Esophagus muscularis mucosa (tissue), 4 donors: ENCODE measurements around the gene BCL7A.

Experiments used
- CTCF ChIP-seq, 3 experiments: fragments of 200-600 bp in 2 of 3; fragments of 450-650 bp in 1 of 3; sonication (generic) in 2 of 3; IDR thresholded peaks; one replicate each; pipeline ENCODE4 v1.5.1; 2017 to 2019; ENCODE audit warnings: antibody characterized with exemption in 3 of 3, mild to moderate bottlenecking in 2 of 3, moderate library complexity in 1 of 3
- EP300 ChIP-seq: sonication (generic); formaldehyde crosslinking; IDR thresholded peaks from one replicate; pipeline ENCODE4 v1.6.1; 2017; ENCODE audit warnings: antibody characterized with exemption
- POLR2A ChIP-seq: fragments of 450-650 bp; IDR thresholded peaks from one replicate; pipeline ENCODE4 v1.6.1; 2017; ENCODE audit warnings: antibody characterized with exemption, moderate library complexity, mild to moderate bottlenecking, low read depth

GRCh38 chr12:122012184-122012583 is 9.5 kb upstream of the BCL7A start:
- TF ChIP-seq POLR2A (no peak), CTCF (IDR thresholded peaks at IDR 0.05) (no peak), EP300 (no peak)
